OCI-LY1 (cell line): ENCODE results near the gene ING4.

Experiments
- H2AFZ ChIP-seq: fragments of 200-600 bp; sonication (generic), shearing (Covaris generic); 2 replicates; pipeline ENCODE4 v1.6.0; 2014; ENCODE audit warnings: antibody characterized with exemption, mild to moderate bottlenecking, low read length
- H3F3A ChIP-seq: fragments of 200-600 bp; sonication (generic), shearing (Covaris generic); 2 replicates; pipeline ENCODE4 v1.6.0; 2014; ENCODE audit warnings: mild to moderate bottlenecking, antibody characterized with exemption, low read length, moderate library complexity; ENCODE audit not compliant: insufficient read depth
- H3K27ac ChIP-seq: fragments of 200-600 bp; sonication (generic); 2 replicates; pipeline ENCODE4 v1.5.1; 2014; ENCODE audit warnings: low read length, mixed run types, mild to moderate bottlenecking, low read depth; ENCODE audit not compliant: poor library complexity, severe bottlenecking
- H3K27me3 ChIP-seq: fragments of 200-600 bp; sonication (generic); 2 replicates; pipeline ENCODE4 v1.6.0; 2014; ENCODE audit warnings: antibody characterized with exemption, mild to moderate bottlenecking, low read length, moderate library complexity; ENCODE audit not compliant: insufficient read depth
- H3K36me3 ChIP-seq: fragments of 200-600 bp; sonication (generic); 2 replicates; pipeline ENCODE4 v1.6.1; 2014; ENCODE audit warnings: mild to moderate bottlenecking, antibody characterized with exemption, low read length, moderate library complexity, mixed read lengths; ENCODE audit not compliant: insufficient read depth
- H3K4me1 ChIP-seq: fragments of 200-600 bp; sonication (generic); 2 replicates; pipeline ENCODE4 v1.5.1; 2014; ENCODE audit warnings: mild to moderate bottlenecking, low read length, moderate library complexity; ENCODE audit not compliant: insufficient read depth, severe bottlenecking
- H3K4me2 ChIP-seq: fragments of 200-600 bp; sonication (generic), shearing (Covaris generic); 2 replicates; pipeline ENCODE4 v1.6.1; 2014; ENCODE audit warnings: low read length
- H3K4me3 ChIP-seq: fragments of 200-600 bp; sonication (generic); 2 replicates; pipeline ENCODE4 v1.5.1; 2014; ENCODE audit warnings: low read length, low read depth, mild to moderate bottlenecking, mixed read lengths; ENCODE audit not compliant: poor library complexity, severe bottlenecking
- H3K79me2 ChIP-seq: fragments of 200-600 bp; shearing (Covaris generic); 2 replicates; pipeline ENCODE4 v1.6.1; 2016; ENCODE audit warnings: mixed run types, low read length, mixed read lengths; ENCODE audit not compliant: insufficient read depth
- H3K9ac ChIP-seq: fragments of 200-600 bp; sonication (generic), shearing (Covaris generic); 2 replicates; pipeline ENCODE4 v1.6.1; 2014; ENCODE audit warnings: mild to moderate bottlenecking, low read length, mixed read lengths
- H3K9me2 ChIP-seq: fragments of 200-600 bp; sonication (generic), shearing (Covaris generic); 2 replicates; pipeline ENCODE4 v1.6.1; 2014; ENCODE audit warnings: low read depth, mild to moderate bottlenecking, low read length, mixed read lengths
- H3K9me3 ChIP-seq: fragments of 200-600 bp; shearing (Covaris generic); 2 replicates; pipeline ENCODE4 v1.6.1; 2014; ENCODE audit warnings: low read length, mixed read lengths
- H4K20me1 ChIP-seq: fragments of 200-600 bp; sonication (generic), shearing (Covaris generic); 2 replicates; pipeline ENCODE4 v1.6.0; 2016; ENCODE audit warnings: mild to moderate bottlenecking, low read length; ENCODE audit not compliant: insufficient read depth
- CTCF ChIP-seq: fragments of 200-600 bp; sonication (generic), shearing (Covaris generic); IDR thresholded peaks from 2 replicates; pipeline ENCODE4 v1.5.1; 2017; ENCODE audit warnings: mild to moderate bottlenecking, antibody characterized with exemption, low read length, moderate library complexity, mixed read lengths
- EZH2 ChIP-seq: fragments of 200-600 bp; sonication (generic), shearing (Covaris generic); IDR thresholded peaks from 2 replicates; pipeline ENCODE4 v1.8.0; 2017; ENCODE audit warnings: borderline replicate concordance, mixed run types, mild to moderate bottlenecking, antibody characterized with exemption, low read length, moderate library complexity, mixed read lengths

ING4 gene

DNA sequence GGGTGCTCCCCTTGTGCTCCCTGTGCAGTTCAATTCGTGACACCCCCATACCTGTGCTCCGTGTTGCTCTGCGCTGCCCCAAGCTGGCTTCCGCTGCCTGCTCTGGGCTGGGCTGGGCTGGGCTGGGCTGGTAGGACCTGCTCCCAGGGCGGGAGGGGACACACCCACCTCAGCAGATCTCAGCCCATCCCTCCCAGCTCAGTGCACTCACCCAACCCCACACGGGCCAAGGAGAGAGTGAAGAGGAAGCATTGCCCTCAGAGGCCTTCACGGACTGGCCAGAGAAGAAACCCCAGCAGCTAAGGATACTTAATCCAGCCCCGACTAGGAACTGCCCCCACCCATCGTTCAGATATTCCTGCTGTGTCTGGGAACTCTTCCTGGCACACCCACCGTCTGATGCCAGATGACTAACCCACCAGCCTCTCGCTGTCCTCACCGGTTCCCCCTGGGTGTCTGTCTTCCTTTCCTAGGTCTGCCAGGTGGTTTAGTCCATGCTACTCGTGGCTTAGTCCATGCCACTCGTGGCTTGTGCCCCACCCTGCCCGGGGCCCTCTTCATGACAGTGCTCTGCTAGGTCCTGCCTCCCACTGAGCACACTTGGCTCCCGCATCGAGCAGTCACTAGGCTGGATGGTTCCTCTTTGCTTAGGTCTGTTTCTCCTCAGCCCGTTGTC is 26.9 kb downstream of the ING4 start, which contains the start of gene LPAR5:
TSS of gene LPAR5 (minus strand) at position 104 of the 676 bp plus-strand sequence. CDS start 14,711 bp downstream, outside the sequence.
- no peaks in the 10 kb centered on the region for H3K9me2 ChIP-seq
- no peak within 1 kb of the TSS for H2AFZ ChIP-seq
- peak within 1 kb of the TSS; percentile 75 for H3K9ac ChIP-seq
- H3K79me2 ChIP-seq: no peaks in the 10 kb centered on the region
- peak within 1 kb of the TSS; percentile 56 for H3K4me3 ChIP-seq
- no peak for TF ChIP-seq EZH2
- no peak for TF ChIP-seq CTCF
- peak within 1 kb of the TSS; percentile 81 for H3K4me2 ChIP-seq
- no peaks in the 10 kb centered on the region for H3K36me3 ChIP-seq
- H4K20me1 ChIP-seq: no peaks in the 10 kb centered on the region
- no peaks in the 10 kb centered on the region for H3F3A ChIP-seq
- peak within 1 kb of the TSS; percentile 95 for H3K27ac ChIP-seq
- peaks cover 83% of the 10 kb centered on the region for H3K4me1 ChIP-seq
- no peaks in the 10 kb centered on the region for H3K9me3 ChIP-seq
- no peaks in the 10 kb centered on the region for H3K27me3 ChIP-seq

DNA sequence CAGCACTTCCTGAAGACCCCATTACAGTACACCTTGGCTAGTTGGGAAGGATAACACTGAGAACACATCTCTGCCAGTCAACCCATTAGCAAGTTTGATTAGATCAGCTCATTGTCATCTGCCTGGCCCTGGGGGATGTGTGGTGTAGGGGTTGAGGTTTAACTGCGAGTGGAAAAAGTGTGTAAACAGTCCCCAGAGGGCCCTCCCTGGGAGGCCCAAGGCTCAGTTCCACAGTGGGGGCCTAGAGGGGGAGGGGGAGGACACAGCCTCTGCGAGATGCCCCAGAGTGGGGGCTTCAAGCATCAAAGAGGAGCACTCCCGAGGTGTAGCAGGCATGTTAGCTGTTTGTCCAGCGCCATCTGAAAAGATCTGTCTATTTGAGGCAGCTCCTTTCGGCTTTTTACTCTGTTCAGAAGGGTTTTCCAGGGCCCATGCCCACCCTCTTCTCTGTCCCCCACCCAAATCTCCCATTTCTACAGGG is 27.5 kb downstream of the ING4 start:
- peak overlapping the region; percentile 75 for H3K9ac ChIP-seq
- no peaks in the 10 kb centered on the region for H3K9me3 ChIP-seq
- H3K4me2 ChIP-seq: peak overlapping the region; percentile 81
- TF ChIP-seq EZH2 (no peak), CTCF (no peak)
- no peaks in the 10 kb centered on the region for H3F3A ChIP-seq
- peak overlapping the region; percentile 95 for H3K27ac ChIP-seq
- H2AFZ ChIP-seq: no peak overlapping the region
- H3K9me2 ChIP-seq: no peaks in the 10 kb centered on the region
- H3K27me3 ChIP-seq: no peaks in the 10 kb centered on the region
- H3K79me2 ChIP-seq: no peaks in the 10 kb centered on the region
- peaks cover 89% of the 10 kb centered on the region for H3K4me1 ChIP-seq
- no peaks in the 10 kb centered on the region for H4K20me1 ChIP-seq
- peak overlapping the region; percentile 56 for H3K4me3 ChIP-seq
- H3K36me3 ChIP-seq: no peaks in the 10 kb centered on the region

DNA sequence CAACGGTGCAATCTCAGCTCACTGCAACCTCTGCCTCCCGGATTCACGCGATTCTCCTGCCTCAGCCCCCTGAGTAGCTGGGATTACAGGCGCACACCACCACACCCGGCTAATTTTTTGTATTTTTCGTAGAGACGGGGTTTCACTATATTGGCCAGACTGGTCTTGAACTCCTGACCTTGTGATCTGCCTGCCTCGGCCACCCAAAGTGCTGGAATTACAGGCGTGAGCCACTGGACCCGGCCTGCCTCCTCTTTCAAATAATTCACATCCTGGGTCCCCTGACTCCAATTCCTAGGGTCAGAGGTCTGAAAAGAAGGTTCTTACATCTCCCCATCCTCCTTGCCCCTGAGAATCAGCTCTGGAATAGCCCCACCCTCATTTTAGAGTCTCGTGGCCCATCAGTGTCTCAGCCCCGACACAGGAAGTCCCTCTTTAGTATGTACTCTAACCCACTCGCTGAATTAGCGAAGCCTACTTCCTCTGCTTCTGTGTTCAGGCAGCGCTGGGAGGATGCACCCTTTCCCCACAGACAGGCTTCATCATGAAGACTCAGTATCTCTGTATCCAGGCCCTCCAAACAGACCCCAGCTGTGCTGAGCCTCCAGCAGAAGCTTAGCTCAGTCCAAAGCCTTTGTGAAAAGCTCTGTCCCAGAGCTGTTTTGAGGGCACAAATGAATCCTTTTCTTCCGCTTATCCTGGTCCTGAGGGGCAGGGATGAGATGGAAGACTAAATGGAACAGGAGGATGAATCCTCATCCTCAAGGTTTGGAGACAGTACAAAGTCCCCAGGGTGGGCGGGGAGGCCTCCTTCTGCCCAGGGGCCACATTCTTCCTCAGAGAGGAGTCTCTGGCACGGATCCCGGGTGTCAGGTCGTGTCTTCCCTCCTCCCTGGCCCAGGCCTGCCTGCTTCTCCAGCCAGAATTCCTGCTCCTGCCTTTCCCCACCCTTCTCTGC is 30.6 kb downstream of the ING4 start:
- Histone ChIP-seq H2AFZ (no peak overlapping the region), H3K9me2 (no peaks in the 10 kb centered on the region), H3K27me3 (no peaks in the 10 kb centered on the region), H3K79me2 (no peaks in the 10 kb centered on the region), H3K27ac (peak overlapping the region; percentile 95), H3K4me2 (peak overlapping the region; percentile 59), H4K20me1 (no peaks in the 10 kb centered on the region), H3K9ac (peak overlapping the region; percentile 70), H3K4me1 (peaks cover 79% of the 10 kb centered on the region), H3K4me3 (peak overlapping the region; percentile 58), H3K36me3 (no peaks in the 10 kb centered on the region), H3K9me3 (no peaks in the 10 kb centered on the region), H3F3A (no peaks in the 10 kb centered on the region)
- no peak for TF ChIP-seq CTCF
- no peak for TF ChIP-seq EZH2
